GM21360 (cell line): Measurements from ENCODE around the gene EIF4A3.
A peak's percentile ranks its signal among the peaks of the same experiment; 100 is the strongest.
"Not testable (repeated sequence)": the region's sequence is repeated elsewhere in the genome, so short reads cannot be mapped to it uniquely, and the experiment has no call there.

ENCODE experiments used
- ATAC-seq: cut with Tn5 transposase; IDR thresholded peaks from one replicate; pipeline ENCODE4 v1.9.1; 2021; ENCODE audit warnings: mild to moderate bottlenecking, moderate library complexity; ENCODE audit not compliant: unreplicated experiment

EIF4A3 gene

DNA sequence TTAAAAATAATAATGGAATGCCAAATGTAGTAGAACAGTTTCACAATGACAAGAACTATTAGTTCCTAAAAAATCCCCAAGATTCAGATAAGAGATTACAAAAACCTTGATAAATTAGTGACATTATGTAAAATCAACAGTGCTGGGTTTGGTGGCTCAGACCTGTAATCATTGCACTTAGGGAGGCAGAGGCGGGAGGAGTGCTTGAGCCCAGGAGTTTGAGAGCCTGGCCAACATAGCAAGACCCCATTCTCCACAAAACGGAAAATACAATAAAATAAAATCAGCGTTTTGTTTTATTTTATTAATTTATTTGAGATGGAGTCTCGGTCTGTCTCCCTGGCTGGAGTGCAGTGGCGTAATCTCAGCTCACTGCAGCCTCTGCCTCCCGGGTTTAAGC, 27.0 kb upstream of the EIF4A3 start:
- ATAC-seq = no peak

DNA sequence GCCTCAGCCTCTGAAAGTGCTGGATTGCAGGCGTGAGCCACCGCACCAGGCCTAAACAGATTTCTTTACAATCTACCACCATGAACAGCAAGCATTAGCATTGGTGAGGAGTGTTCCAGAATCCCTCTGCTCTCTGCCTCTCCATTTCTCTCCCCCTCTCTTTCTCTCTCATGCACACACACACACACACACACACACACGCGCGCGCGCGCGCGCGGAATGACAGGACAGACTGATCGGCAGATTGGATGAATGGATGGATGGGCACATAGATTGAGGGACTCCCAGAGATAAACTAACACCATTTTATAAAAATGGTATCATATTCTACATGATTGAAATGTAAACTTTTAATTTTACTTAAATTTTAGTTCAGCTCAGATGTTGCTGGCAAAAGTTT, 26.2 kb upstream of the EIF4A3 start:
- ATAC-seq = no peak

DNA sequence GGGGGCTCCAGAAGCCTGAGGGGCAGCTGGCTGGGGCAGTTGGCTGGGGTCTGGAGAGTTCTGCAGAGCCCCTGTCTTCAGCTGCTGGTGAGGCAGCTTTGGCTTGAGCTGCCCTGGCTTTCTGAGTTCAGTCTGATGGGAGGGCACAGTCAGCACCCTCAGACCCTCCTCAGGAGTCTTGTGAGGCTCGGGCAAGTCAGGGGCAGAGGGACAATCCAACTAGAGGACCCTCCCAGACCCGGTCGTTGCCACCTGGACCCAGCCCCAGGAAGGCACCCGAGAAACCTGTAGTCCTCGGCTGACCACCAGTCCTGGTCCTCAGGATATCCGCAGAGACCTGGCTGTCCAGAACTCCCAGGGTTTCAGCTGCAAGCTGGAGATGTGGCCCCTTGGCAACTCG, 24.8 kb upstream of the EIF4A3 start:
- no peak for ATAC-seq

DNA sequence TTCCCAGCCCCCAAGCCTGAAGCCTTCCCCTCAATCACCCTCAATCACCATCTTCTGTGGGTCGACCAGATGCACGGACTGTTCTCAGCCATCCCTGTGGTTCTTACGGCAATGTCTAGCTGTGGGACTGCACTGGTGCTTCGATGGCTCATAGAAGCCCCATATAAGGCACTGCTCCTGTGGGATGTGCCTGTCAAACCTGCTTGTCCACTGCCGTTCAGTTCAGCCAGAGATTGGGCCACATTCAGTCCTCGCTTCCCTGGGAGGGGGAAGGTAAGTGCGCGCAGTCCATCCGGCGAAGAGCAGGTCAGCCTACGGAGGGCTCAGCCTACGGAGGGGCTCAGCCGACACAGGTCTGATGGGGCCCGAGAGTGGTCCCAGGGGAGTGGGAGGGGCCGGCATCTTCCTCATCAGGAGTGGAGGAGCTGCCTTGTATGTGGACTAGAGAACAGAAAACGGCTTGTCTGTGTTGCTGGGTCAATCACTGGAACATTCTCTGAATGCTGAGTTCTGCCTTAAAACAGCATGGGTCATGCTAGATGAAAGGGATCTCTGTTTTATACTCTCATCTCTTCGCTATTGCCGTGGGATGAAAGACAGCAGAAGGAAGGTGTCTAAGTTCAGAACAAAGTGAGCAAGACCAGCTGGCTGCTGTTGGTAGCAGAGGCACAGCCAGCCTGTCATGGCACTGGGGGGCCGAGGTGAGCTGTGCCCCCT, 23.0 kb upstream of the EIF4A3 start, which contains the start of gene CARD14:
TSS of gene CARD14 (plus strand) at position 247 of the 717 bp plus-strand sequence. CDS start 11,409 bp downstream, outside the sequence.
- no peak for ATAC-seq

DNA sequence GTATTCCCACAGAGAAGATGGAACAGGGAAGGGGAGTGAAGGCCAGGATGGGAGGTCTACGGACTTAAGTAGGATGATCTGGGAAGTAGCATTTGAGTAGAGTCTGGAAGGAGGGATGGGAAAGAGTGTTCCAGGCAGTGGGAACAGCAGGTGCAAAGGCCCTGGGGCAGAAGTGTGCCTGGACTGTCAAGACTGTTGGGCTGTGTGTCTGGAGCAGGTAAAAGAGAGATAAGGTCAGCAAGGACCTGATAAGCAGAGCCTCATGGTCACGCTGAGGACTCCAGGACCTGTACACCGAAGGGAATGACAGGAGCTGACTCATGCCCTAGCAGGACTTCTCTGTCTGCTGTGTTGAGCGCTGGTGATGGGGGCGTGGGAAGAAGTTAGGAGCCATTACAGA, 22.2 kb upstream of the EIF4A3 start:
- no peak for ATAC-seq

DNA sequence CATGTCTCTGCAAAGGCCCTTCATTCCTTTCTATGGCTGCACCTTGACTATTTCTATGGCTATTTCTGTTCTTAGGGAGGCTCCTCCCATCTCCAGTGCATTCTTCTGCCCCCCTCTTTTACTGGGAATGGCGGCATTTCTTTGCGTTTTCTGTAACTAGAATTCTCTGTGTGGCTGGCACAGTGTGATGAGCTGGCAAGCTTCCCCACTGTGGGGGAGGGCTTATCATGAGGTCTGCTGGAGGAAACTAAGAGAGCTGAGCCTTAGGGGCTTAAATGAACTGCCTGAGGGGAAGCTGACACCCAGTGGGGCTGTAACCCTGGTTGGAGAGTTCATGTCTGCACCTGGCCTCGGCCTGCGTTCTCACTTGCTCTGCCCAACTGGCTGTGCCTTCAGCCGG, 21.4 kb upstream of the EIF4A3 start:
- no peak for ATAC-seq

DNA sequence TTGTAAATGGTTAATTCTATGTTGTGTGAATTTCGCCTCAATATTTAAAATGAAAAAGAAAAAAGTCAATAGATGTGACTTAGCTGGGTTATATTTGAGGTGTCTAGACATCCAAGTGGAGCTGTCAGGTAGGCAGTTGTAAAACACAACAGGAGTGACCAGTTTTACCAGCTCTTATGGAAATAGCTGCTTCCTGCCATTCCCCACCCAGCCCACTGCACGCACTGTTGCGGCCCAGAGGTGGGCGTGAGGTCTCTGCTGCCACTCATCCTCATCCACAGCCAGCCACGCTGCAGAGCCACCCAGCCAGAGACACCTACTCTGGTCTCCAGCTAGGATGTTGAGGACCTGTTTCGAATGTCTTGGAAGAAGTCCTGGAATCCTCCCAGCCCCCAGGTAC, 19.5 kb upstream of the EIF4A3 start:
- ATAC-seq = no peak

DNA sequence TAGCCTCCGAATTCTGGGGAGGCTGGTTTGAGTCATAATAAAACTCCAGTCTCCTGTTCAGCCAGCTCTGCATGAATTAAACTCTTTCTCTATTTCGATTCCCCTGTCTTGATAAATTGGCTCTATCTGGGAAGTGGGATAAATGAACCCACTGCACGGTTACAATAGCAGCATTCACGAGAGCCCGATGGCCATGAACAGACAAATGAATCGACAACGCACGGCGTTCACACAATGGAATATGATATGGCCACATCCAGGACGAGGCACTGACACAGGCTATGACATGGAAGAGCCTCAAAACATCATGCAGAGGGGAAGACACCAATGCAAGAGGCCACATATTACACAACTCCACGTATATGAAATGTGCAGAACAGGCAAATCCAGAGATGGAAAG, 17.3 kb upstream of the EIF4A3 start:
- ATAC-seq = no peak

DNA sequence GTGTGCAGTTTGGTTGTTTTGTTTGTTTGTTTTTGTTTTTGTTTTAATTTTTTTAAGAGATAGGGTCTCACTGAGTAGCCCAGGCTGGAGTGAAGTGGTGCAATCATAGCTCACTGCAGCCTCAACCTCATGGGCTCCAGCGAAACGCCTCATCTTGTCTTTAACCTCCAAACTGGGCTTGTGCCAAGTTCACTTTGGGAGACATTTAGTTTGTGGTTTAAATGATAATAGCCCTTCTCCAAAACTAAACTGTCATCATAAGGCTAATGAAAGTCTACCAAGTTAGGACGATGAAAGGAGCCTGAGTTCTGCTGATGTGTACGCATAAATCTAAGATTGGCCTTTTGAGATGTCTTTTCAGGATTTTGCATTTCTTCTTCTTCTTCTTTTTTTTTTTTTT, 16.4 kb upstream of the EIF4A3 start:
- no peak for ATAC-seq

DNA sequence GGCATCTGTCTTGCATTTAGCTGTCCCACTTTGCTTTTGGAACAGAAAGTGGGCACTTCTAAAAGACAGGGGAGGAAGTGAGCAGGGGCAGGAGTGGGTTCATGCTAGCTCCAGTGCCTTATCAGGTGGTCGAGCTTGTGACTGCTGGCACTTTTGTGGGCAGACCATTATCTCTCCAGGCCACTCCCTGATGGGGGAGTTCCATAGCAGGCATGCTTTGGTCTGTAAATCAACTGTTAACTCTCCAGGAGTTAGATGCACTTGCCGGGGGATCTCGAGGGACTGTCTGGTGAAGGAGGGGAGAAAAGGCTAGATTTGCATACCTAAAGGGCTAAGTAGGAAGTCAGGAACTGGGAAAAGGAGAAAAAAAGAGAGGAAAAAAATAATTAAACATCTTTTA, 13.6 kb upstream of the EIF4A3 start:
- no peak for ATAC-seq

DNA sequence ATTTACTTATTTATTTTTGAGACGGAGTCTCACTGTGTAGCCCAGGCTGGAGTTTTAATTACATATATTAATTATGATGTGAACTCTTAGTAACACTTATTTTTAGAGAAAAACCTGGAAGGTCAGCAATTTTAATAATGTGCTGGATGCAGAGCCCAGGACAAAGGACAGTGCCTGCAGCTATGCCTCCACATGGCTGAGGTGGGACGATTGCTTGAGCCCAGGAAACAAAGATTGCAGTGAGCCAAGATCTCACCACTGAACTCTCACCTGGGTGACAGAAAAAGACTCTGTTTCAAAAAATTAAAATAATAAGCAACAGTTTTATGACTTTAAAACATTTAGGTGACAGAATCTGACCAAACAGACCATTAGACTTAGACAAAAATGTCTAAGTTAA, 11.9 kb upstream of the EIF4A3 start:
- no peak for ATAC-seq

DNA sequence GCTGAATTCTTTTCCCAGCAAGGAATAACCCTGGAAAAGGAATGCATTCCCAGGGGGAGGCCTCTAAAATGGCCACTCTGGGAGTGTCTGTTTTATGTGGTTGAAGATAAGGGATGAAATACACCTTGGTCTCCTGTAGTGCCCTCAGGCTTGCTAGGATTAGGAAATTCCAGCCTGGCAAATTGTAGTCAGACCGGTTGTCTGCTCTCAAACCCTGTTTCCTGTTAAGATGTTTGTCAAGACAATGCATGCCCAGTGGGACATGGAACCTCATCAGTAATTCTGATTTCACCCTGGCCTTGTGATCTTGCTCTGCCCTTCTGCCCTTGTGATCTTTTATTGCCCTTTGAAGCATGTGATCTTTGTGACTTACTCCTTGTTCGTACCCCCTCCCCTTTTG, 8.7 kb upstream of the EIF4A3 start:
- not testable (repeated sequence) for ATAC-seq

DNA sequence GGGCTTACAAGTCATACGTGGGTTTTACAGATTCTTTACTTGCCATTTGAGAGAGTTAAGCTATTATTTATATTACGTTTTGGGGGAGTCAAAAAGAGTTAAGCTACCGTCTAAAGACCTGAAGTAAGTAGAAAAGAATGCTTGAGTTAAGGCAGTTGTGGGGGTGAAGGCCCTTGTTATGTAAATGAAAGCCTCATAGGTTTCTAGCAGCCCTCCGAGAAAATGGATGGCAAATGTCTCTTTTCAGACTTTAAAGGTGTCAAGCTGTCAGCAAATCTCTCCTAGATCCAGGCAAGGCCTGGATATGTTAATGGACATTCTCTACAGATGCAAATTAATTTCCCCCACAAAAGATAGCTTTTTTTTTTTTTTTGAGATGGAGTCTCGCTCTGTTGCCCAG, 7.2 kb upstream of the EIF4A3 start:
- no peak for ATAC-seq

DNA sequence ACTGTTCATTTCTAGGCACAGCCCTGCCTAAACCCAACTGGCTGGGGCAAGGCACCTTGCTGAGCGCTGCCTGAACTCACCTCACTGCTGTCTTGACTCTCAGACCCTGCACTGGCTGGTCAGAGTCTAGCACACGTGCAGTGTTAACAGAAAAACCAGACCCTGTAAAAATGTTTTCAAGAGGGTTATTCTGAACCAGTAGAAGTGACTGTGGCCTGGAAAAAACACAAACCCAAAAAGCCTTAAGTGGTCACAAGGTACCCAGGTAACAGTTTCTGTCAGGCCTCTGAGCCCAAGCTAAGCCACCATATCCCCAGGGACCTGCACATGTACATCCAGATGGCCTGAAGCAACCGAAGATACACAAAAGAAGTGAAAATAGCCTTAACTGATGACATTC, 6.1 kb upstream of the EIF4A3 start:
- ATAC-seq = peak; percentile 40

DNA sequence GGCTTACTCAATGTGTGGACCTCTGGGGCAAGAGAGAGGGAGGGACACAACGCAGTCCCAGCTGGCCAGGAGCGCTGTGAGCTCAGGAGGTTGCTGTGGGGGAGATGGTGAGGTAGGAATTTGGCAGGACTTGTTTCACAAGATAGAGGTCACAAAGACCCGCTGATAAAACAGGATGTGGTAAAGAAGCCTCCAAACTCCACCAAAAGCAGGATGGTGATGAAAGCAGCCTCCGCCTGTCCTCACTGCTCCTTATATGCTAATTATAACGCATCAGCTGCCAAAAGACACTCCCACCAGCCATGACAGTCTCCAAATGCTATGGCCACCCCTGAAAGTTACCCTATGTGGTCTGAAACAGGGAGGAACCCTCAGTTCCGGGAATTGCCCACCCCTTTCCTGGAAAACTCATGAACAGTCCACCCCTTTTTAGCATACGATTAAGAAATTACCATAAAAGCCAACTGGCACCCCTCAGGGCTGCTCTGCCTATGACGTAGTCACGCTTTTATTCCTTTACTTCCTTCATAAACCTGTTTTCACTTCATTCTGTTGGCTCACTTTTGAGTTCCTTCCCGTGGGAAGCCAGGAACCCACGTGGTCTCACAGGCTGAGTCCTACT, 5.3 kb upstream of the EIF4A3 start:
- ATAC-seq = no peak

DNA sequence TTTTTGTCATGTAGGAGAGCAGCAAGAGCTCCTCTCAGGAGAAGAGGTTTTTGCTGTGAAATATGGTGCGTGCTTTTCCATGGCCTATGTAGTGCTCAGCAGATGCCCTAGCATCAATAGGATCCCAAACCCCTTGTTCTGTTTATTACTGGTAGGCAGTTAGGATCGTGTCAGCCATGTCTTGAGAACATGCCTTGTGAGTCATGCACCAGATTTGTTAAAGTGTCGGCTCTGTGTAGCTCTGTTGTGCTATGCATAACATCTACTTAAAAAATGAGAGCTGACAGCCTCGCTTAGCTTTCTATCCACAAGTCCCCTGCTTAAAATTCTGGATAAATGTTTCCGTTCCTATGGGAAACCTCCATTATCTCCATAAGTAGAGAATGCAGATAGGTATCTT, 4.4 kb upstream of the EIF4A3 start:
- ATAC-seq = no peak

DNA sequence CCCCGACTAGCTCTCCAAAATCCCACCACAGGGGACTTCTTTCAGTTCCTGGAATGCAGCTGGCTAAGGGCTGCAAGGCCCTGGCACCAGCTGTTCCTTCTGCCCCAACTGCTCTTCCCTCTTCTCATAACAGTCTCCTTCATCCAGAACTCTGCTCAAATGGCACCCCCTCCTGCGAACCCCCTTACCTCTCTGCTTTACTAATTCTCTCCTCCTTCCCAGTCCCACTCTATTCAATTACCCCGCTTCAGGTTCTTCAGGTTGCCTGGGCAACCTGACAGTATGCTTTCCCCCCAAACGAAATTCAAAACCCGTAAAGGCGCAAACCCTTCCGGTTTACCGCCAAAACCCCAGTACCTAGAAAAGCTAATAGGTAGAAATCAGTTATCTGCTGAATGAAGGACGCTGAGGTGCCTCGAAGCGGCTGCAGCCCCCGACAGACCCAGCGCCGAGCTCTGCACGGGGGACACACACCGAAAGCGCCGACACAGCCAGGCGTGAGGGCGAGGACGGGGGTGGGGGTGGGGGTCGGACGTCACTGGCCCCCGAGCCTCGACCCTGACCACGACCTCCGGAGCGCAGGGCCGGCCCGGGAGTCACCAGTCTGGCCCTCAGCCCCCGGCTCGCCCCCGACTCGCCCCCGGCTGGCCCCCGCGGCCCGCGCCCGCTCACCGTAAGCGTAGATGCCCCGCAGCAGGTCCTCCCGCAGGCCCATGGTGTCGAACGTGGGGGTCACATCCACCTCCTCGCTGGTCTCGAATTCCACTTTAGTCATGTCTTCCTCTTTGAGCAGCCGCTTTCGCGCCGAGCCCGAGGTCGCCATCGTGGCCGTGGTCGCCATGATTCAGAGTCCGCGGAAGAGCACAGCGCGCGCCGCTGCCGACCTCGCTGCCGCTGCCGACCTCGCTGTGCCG, 550 bp downstream of the EIF4A3 start:
- peak; percentile 29 for ATAC-seq

DNA sequence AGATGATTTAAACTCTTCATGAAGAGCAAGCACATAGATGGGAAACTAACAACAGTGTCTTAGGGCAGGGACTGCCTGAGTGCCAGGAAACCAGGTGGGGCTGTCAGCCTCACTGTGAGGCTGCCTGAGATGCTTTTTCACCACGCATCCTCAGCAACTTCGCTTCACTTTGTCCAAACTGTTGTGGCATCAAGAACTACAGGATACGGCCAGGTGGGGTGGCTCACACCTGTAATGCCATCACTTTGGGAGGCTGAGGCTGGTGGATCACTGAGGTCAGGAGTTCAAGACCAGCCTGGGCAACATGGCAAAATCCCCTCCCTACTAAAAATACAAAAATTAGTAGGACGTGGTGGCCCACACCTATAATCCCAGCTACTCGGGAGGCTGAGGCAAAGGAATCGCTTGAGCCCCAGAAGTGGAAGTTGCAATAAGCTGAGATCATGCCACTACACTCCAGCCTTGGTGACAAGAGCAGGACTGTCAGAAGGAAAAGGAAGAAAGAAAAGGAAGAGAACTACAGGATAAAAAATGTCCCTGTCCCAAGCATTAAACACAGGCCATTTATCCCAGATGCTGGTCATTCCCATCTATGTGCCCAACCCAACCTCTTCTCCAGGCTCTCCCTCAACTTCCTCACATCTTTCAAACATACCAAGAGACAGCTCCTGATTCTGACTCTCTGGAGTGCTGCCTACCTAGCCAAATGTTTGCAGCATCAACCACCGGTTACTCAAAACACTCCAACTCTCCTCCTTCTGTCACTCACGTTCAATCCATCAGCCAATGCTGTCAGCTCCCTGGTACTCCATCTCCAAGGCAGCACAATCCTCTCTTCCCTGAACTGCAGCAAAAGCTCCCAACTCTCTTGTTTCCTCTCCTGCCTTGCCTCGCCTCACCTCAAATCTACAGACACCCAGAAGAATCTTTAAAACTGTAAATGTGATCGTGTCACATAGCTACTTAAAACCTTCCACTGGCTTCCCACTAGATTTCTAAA, 1.6 kb downstream of the EIF4A3 start:
- no peak for ATAC-seq

DNA sequence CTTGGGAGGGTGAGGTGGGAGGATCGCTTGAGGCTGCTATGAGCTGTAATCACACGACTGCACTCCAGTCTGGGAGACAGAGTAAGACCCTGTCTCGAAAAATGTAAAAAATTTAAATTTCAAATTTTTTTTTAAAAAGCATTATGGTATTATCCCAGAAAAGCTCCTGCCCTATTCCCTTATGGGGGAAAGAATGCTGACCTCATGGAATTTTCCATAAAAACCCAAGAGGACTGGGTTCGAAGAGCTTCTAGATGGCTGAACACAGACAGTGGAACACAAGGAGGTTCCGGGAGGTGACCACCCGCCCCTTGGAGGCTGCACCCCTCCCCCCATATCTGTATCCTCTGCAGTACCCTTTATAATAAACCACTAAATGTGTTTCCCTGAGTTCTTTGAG, 4.0 kb downstream of the EIF4A3 start:
- ATAC-seq = no peak

DNA sequence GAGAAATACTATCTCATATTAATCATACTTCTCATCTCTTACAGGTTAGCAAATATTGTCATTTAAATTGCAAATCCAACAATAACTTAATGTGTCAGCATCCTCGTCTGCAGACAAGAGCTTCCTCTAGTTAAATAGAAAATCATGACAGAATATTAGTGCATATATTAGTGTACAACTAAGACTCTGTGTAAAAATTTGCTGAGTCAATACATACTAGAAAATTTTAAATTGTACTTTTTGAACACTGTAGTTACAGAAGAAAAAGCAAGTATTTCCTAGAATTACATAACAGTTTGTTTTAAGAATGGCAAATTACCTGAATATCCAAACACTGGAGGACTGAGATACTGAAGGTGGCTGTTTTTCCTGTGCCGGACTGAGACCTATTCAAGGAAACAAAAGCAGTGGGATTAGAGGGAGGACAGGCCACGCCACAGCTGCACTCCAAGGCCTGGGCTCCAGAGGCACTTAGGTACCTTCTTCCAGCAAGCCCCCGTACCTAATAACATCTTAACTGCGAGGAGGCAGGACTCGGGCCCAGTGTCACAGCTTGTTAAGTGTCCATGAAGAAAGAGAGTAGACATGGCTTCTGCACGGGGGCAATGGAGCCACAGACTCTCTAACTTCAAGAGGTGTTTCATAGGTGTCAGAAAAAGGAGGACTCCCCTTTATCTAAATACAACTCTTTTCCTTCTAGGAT, 5.3 kb downstream of the EIF4A3 start:
- ATAC-seq = no peak
